Measurements from ENCODE around the gene HIF1AN. TPM values are rescaled to one million over a fixed set of nuclear protein-coding genes. Genes with fewer than 3 reads are reported as not detected.
A peak's percentile ranks its signal among the peaks of the same experiment; 100 is the strongest.

Gene HIF1AN
- total and polyA plus RNA-seq, 2 experiments from 2014 or later: 13.7 to 36.0 TPM

DNA sequence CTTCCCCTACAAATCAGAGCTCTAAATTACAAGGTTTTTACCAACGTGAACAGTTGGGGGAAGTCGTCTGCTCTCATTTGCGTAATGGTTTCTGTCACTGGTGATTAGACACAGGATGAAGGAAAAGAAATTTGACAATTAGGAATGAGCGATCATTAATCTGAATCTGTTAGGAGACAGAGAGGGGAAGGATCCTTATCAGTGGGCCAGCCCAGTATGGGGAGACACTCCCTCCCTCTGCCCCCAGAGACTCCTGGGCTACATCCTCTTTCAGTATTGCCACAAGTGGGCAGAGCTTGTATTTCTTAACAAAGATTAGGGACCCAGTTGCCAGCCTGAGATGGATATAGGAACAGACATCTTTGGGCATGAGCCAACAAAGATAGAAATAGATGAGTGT lies 15.5 kb downstream of the HIF1AN start:
- H3K27me3 ChIP-seq: no peaks in the 10 kb centered on the region
- DNase-seq (ENCODE audit: low spot score): no peak
- H3K36me3 ChIP-seq (replicated peaks; ENCODE audit: insufficient read depth, low read depth): no peaks in the 10 kb centered on the region
- H4K20me1 ChIP-seq (ENCODE audit: insufficient read depth, poor library complexity, severe bottlenecking): no peaks in the 10 kb centered on the region
- H3K27ac ChIP-seq: no peak overlapping the region
- no peaks in the 10 kb centered on the region for H3K9me3 ChIP-seq (ENCODE audit: low read depth)
- H2AFZ ChIP-seq: no peak overlapping the region
- TF ChIP-seq EZH2 (IDR thresholded peaks at IDR 0.05; ENCODE audit: borderline replicate concordance): no peak
- no peak overlapping the region for H3K4me3 ChIP-seq
- H3K4me2 ChIP-seq: no peak overlapping the region
- no peaks in the 10 kb centered on the region for H3K9me2 ChIP-seq (replicated peaks; ENCODE audit: insufficient read depth)
- H3K4me1 ChIP-seq (ENCODE audit: insufficient read depth): peaks cover 8% of the 10 kb centered on the region
- no peaks in the 10 kb centered on the region for H3K79me2 ChIP-seq
- 86% methylated on average over 4 of the region's 4 CpGs for WGBS (ENCODE audit: low lambda C conversion rate, missing lambda C conversion rate)

DNA sequence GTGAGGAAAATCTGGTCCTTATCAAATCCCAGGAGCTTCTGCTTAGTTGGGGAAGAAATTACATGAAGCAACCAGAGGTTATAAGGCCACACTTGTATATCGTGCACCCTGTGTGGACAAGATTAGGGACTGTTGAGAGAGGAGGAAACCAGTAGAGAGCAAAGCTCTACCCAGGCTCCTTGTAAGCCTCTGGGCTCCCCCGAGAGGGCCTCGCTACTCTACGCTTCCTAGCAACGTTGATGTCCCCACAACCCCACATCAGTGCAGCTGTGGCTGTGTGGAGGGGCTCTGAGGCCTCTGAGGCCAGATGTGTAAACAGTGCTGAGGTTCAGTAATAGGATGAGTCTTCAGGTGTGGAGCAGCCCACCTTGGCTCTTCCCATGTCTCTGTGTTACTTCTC lies 16.0 kb downstream of the HIF1AN start:
- no peaks in the 10 kb centered on the region for H3K79me2 ChIP-seq
- 93% methylated on average over 5 of the region's 5 CpGs for WGBS (ENCODE audit: low lambda C conversion rate, missing lambda C conversion rate)
- no peaks in the 10 kb centered on the region for H3K9me2 ChIP-seq (replicated peaks; ENCODE audit: insufficient read depth)
- TF ChIP-seq EZH2phosphoT487 (IDR thresholded peaks at IDR 0.05; ENCODE audit: low read depth, severe bottlenecking, unreplicated experiment) (no peak), EZH2 (IDR thresholded peaks at IDR 0.05; ENCODE audit: borderline replicate concordance) (no peak)
- TF ChIP-seq, protein P1, sequence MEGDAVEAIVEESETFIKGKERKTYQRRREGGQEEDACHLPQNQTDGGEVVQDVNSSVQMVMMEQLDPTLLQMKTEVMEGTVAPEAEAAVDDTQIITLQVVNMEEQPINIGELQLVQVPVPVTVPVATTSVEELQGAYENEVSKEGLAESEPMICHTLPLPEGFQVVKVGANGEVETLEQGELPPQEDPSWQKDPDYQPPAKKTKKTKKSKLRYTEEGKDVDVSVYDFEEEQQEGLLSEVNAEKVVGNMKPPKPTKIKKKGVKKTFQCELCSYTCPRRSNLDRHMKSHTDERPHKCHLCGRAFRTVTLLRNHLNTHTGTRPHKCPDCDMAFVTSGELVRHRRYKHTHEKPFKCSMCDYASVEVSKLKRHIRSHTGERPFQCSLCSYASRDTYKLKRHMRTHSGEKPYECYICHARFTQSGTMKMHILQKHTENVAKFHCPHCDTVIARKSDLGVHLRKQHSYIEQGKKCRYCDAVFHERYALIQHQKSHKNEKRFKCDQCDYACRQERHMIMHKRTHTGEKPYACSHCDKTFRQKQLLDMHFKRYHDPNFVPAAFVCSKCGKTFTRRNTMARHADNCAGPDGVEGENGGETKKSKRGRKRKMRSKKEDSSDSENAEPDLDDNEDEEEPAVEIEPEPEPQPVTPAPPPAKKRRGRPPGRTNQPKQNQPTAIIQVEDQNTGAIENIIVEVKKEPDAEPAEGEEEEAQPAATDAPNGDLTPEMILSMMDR (IDR thresholded peaks at IDR 0.05; ENCODE audit: poor library complexity): no peak
- H2AFZ ChIP-seq: no peak overlapping the region
- no peak overlapping the region for H3K4me3 ChIP-seq
- H4K20me1 ChIP-seq (ENCODE audit: insufficient read depth, poor library complexity, severe bottlenecking): no peaks in the 10 kb centered on the region
- no peak for DNase-seq (ENCODE audit: low spot score)
- no peak overlapping the region for H3K27ac ChIP-seq
- H3K4me2 ChIP-seq: no peak overlapping the region
- no peaks in the 10 kb centered on the region for H3K27me3 ChIP-seq
- peaks cover 8% of the 10 kb centered on the region for H3K4me1 ChIP-seq (ENCODE audit: insufficient read depth)
- no peaks in the 10 kb centered on the region for H3K9me3 ChIP-seq (ENCODE audit: low read depth)
- H3K36me3 ChIP-seq (replicated peaks; ENCODE audit: insufficient read depth, low read depth): no peaks in the 10 kb centered on the region

DNA sequence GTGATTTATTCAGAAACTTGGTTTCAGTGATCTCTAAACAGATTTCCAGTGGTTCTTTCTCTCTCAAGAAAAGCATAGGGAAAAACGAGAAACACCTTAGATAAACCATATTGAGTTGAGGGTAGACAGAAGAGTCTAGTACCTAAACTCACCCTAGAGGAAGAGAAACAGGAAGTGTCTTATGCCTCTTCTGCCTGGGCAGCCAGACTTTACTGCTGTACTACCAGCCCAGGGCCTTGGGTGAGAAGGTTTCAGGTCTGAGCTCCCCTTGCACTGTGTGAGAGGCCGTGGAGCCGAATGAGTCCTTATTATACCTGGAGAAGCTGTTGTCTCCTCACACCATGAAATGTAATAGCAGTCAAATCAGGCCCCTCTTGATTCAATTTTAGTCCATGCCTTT lies 18.2 kb downstream of the HIF1AN start:
- no peaks in the 10 kb centered on the region for H3K79me2 ChIP-seq
- H3K4me2 ChIP-seq: no peak overlapping the region
- H4K20me1 ChIP-seq (ENCODE audit: insufficient read depth, poor library complexity, severe bottlenecking): no peaks in the 10 kb centered on the region
- H3K27me3 ChIP-seq: no peaks in the 10 kb centered on the region
- no peaks in the 10 kb centered on the region for H3K36me3 ChIP-seq (replicated peaks; ENCODE audit: insufficient read depth, low read depth)
- no peak overlapping the region for H3K4me3 ChIP-seq
- TF ChIP-seq, protein P1 (IDR thresholded peaks at IDR 0.05; ENCODE audit: poor library complexity): no peak
- TF ChIP-seq EZH2 (IDR thresholded peaks at IDR 0.05; ENCODE audit: borderline replicate concordance): no peak
- TF ChIP-seq EZH2phosphoT487 (IDR thresholded peaks at IDR 0.05; ENCODE audit: low read depth, severe bottlenecking, unreplicated experiment): no peak
- H3K9me3 ChIP-seq (ENCODE audit: low read depth): no peaks in the 10 kb centered on the region
- H3K9me2 ChIP-seq (replicated peaks; ENCODE audit: insufficient read depth): no peaks in the 10 kb centered on the region
- peak overlapping the region; percentile 12 for H3K27ac ChIP-seq
- peaks cover 8% of the 10 kb centered on the region for H3K4me1 ChIP-seq (ENCODE audit: insufficient read depth)
- 98% methylated on average over 3 of the region's 3 CpGs for WGBS (ENCODE audit: low lambda C conversion rate, missing lambda C conversion rate)
- no peak for DNase-seq (ENCODE audit: low spot score)
- no peak overlapping the region for H2AFZ ChIP-seq

DNA sequence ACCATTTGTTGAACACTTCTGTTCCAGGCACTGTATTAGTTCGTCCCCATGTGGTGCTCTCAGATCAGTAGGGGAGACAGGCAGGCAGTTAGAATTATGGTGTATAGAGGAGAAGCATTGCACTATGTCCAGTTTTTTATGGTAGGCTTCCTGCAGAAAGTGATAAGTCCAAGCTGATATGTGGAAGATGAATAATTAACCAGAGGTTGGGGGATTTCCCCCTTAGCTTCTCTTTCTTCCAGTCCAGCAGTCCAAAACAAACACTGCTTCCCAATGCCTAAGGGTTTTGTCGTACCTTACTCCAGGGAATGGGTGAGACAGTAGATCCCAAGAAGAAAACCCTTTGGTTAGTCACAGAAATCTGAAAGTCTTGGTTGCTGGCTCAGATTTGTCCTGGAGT lies 19.2 kb downstream of the HIF1AN start:
- Histone ChIP-seq H3K9me2 (replicated peaks; ENCODE audit: insufficient read depth) (no peaks in the 10 kb centered on the region), H3K27ac (peak overlapping the region; percentile 11), H2AFZ (no peak overlapping the region), H3K79me2 (no peaks in the 10 kb centered on the region), H3K4me1 (ENCODE audit: insufficient read depth) (peaks cover 8% of the 10 kb centered on the region), H4K20me1 (ENCODE audit: insufficient read depth, poor library complexity, severe bottlenecking) (no peaks in the 10 kb centered on the region), H3K36me3 (replicated peaks; ENCODE audit: insufficient read depth, low read depth) (no peaks in the 10 kb centered on the region), H3K4me3 (no peak overlapping the region), H3K4me2 (peak overlapping the region; percentile 8), H3K27me3 (no peaks in the 10 kb centered on the region), H3K9me3 (ENCODE audit: low read depth) (no peaks in the 10 kb centered on the region)
- 63% methylated on average over 2 of the region's 2 CpGs for WGBS (ENCODE audit: low lambda C conversion rate, missing lambda C conversion rate)
- TF ChIP-seq EZH2phosphoT487 (IDR thresholded peaks at IDR 0.05; ENCODE audit: low read depth, severe bottlenecking, unreplicated experiment) (no peak), EZH2 (IDR thresholded peaks at IDR 0.05; ENCODE audit: borderline replicate concordance) (no peak)
- TF ChIP-seq, protein P1 (IDR thresholded peaks at IDR 0.05; ENCODE audit: poor library complexity): no peak
- DNase-seq (ENCODE audit: low spot score): peak; percentile 63

Measured in hepatocyte (in vitro differentiated cells).